Caco-2 (cell line): ENCODE results near the gene FCRL2. TPM values are rescaled to one million over a fixed set of nuclear protein-coding genes. Genes with fewer than 3 reads are reported as not detected.

Source experiments
- BruUV-seq: library from RNA; stranded (reverse); fragments of 400-500 nt; replicated peaks from 2 replicates; lab custom pipeline; 2021; lab: Mats Ljungman, UMichigan
- CTCF ChIA-PET: fragments of 300-600 bp; sonication (Branson Sonifier 250); formaldehyde crosslinking; loops from one replicate; lab custom pipeline; 2022; ENCODE audit warnings: antibody characterized with exemption; lab: Charles Lee
- POLR2A ChIA-PET: fragments of 300-600 bp; sonication (Branson Sonifier 250); formaldehyde crosslinking; loops from one replicate; lab custom pipeline; 2022; ENCODE audit warnings: antibody characterized with exemption; lab: Charles Lee
- DNase-seq, 2 experiments: peaks; one replicate each; pipeline versions ENCODE4 v3.0.0 to v3.0.0-alpha.2; 2020 to 2022
- H3K27me3 ChIP-seq: replicated peaks from 2 replicates; pipeline ENCODE4 v1.6.0; 2011; ENCODE audit warnings: low read length; ENCODE audit not compliant: control insufficient read depth, insufficient read depth
- H3K36me3 ChIP-seq: 2 replicates; pipeline ENCODE4 v1.5.1; 2011; ENCODE audit warnings: low read length; ENCODE audit not compliant: control insufficient read depth, insufficient read depth
- H3K4me1 ChIP-seq: fragments of 250-450 bp; sonication (Bioruptor Pico); 2 replicates; pipeline ENCODE4 v1.5.1; 2020; ENCODE audit warnings: mild to moderate bottlenecking
- H3K4me3 ChIP-seq: 2 replicates; pipeline ENCODE4 v1.5.1; 2011; ENCODE audit warnings: low read depth, mild to moderate bottlenecking, control low read depth, low read length
- H3K9me3 ChIP-seq: fragments of 250-450 bp; sonication (Bioruptor Pico); 2 replicates; pipeline ENCODE4 v1.5.1; 2020; ENCODE audit warnings: mild to moderate bottlenecking, moderate library complexity
- H3K27ac Mint-ChIP-seq: one replicate; pipeline ENCODE4 v1.8.0; 2022; ENCODE audit warnings: mixed read lengths; ENCODE audit not compliant: unreplicated experiment
- H3K27me3 Mint-ChIP-seq: one replicate; pipeline ENCODE4 v1.8.0; 2022; ENCODE audit warnings: mixed read lengths; ENCODE audit not compliant: insufficient read depth, unreplicated experiment
- H3K36me3 Mint-ChIP-seq: one replicate; pipeline ENCODE4 v1.8.0; 2022; ENCODE audit warnings: mild to moderate bottlenecking, mixed read lengths; ENCODE audit not compliant: insufficient read depth, unreplicated experiment
- H3K4me1 Mint-ChIP-seq: one replicate; pipeline ENCODE4 v1.8.0; 2022; ENCODE audit warnings: low read depth, mixed read lengths; ENCODE audit not compliant: unreplicated experiment
- H3K4me3 Mint-ChIP-seq: one replicate; pipeline ENCODE4 v1.8.0; 2022; ENCODE audit warnings: mild to moderate bottlenecking, moderate library complexity, mixed read lengths; ENCODE audit not compliant: unreplicated experiment
- H3K9me3 Mint-ChIP-seq: one replicate; pipeline ENCODE4 v1.8.0; 2022; ENCODE audit warnings: mixed read lengths; ENCODE audit not compliant: unreplicated experiment
- CTCF ChIP-seq, 2 experiments: fragments of 200-600 bp in 1 of 2; IDR thresholded peaks; 1 replicate in 1 of 2; 2 replicates in 1 of 2; pipeline versions ENCODE4 v1.5.1 to v1.8.0; 2011 to 2022; ENCODE audit warnings: antibody characterized with exemption in 1 of 2, control low read depth in 1 of 2, inconsistent platforms in 1 of 2, low read depth in 1 of 2, low read length in 1 of 2, mild to moderate bottlenecking in 1 of 2, moderate library complexity in 1 of 2; ENCODE audit not compliant: insufficient read depth in 1 of 2, severe bottlenecking in 1 of 2, unreplicated experiment in 1 of 2
- intact Hi-C: fragments of 100-400 bp; cut with micrococcal nuclease; formaldehyde crosslinking; loops from one replicate; pipeline ENCODE4 v1.10.0; 2022; ENCODE audit not compliant: unreplicated experiment
- total RNA-seq: library from RNA; stranded (reverse); gene quantifications from 2 replicates; pipeline ENCODE4 v1.2.3, GENCODE V29; 2022

FCRL2 gene
- total RNA-seq, 1 experiment from 2014 or later, result not detected

GRCh38 chr1:157803851-157804250, 26.9 kb upstream of the FCRL2 start:
- no peak overlapping the region for H3K27ac Mint-ChIP-seq
- H3K4me3 Mint-ChIP-seq, result no peak overlapping the region
- Histone ChIP-seq H3K36me3 (no peaks in the 10 kb centered on the region), H3K9me3 (no peaks in the 10 kb centered on the region), H3K4me3 (no peak overlapping the region), H3K27me3 (no peaks in the 10 kb centered on the region; the same call in 1 of the 2 replicates), H3K4me1 (no peaks in the 10 kb centered on the region)
- no peak for DNase-seq
- TF ChIP-seq CTCF (IDR thresholded peaks at IDR 0.05; ENCODE audit: insufficient read depth in 1 of 2, low read depth in 1 of 2, low read length in 1 of 2, severe bottlenecking in 1 of 2, unreplicated experiment in 1 of 2), result no peak
- peaks cover 7% of the 10 kb centered on the region for H3K27me3 Mint-ChIP-seq
- ChIA-PET CTCF (no interaction called here), POLR2A (no interaction called here)
- no peaks in the 10 kb centered on the region for H3K4me1 Mint-ChIP-seq
- intact Hi-C loops, result no loop called here
- no peaks in the 10 kb centered on the region for H3K36me3 Mint-ChIP-seq
- no TSS peak for BruUV-seq
- H3K9me3 Mint-ChIP-seq, result no peaks in the 10 kb centered on the region

- Mint-ChIP-seq H3K36me3 (no peaks in the 10 kb centered on the region), H3K27ac (no peak overlapping the region), H3K4me3 (no peak overlapping the region), H3K4me1 (no peaks in the 10 kb centered on the region), H3K9me3 (no peaks in the 10 kb centered on the region), H3K27me3 (peaks cover 6% of the 10 kb centered on the region)
- DNase-seq, result no peak
- no peaks in the 10 kb centered on the region; the same call in 1 of the 2 replicates for H3K27me3 ChIP-seq
- ChIA-PET CTCF (no interaction called here), POLR2A (no interaction called here)
- intact Hi-C loops, result no loop called here
- no TSS peak for BruUV-seq
- no peaks in the 10 kb centered on the region for H3K9me3 ChIP-seq
- no peak overlapping the region for H3K4me3 ChIP-seq
- no peaks in the 10 kb centered on the region for H3K36me3 ChIP-seq
- no peak for TF ChIP-seq CTCF (IDR thresholded peaks at IDR 0.05; ENCODE audit: insufficient read depth in 1 of 2, low read depth in 1 of 2, low read length in 1 of 2, severe bottlenecking in 1 of 2, unreplicated experiment in 1 of 2)
- no peaks in the 10 kb centered on the region for H3K4me1 ChIP-seq
Observed at GRCh38 chr1:157799996-157800395, 23.1 kb upstream of the FCRL2 start.

- no peaks in the 10 kb centered on the region for H3K36me3 Mint-ChIP-seq
- no peaks in the 10 kb centered on the region for H3K36me3 ChIP-seq
- no peak overlapping the region for H3K4me3 Mint-ChIP-seq
- POLR2A ChIA-PET, result no interaction called here
- H3K4me3 ChIP-seq, result no peak overlapping the region
- peaks cover 6% of the 10 kb centered on the region for H3K9me3 Mint-ChIP-seq
- intact Hi-C loops, result no loop called here
- BruUV-seq, result no TSS peak
- CTCF ChIA-PET, result no interaction called here
- TF ChIP-seq CTCF (IDR thresholded peaks at IDR 0.05; ENCODE audit: insufficient read depth in 1 of 2, low read depth in 1 of 2, low read length in 1 of 2, severe bottlenecking in 1 of 2, unreplicated experiment in 1 of 2), result no peak
- DNase-seq, result no peak
- H3K27ac Mint-ChIP-seq, result no peak overlapping the region
- H3K4me1 ChIP-seq, result no peaks in the 10 kb centered on the region
- H3K27me3 ChIP-seq, result no peaks in the 10 kb centered on the region; the same call in 1 of the 2 replicates
- no peaks in the 10 kb centered on the region for H3K9me3 ChIP-seq
- no peaks in the 10 kb centered on the region for H3K4me1 Mint-ChIP-seq
- peaks cover 6% of the 10 kb centered on the region for H3K27me3 Mint-ChIP-seq
Observed at GRCh38 chr1:157798211-157798610, 21.3 kb upstream of the FCRL2 start.
